ENCODE results near the gene CHCHD3. TPM values are rescaled to one million over a fixed set of nuclear protein-coding genes. Genes with fewer than 3 reads are reported as not detected.

Gene CHCHD3
- total RNA-seq, 1 experiment from 2014 or later: 83.5 TPM

DNA sequence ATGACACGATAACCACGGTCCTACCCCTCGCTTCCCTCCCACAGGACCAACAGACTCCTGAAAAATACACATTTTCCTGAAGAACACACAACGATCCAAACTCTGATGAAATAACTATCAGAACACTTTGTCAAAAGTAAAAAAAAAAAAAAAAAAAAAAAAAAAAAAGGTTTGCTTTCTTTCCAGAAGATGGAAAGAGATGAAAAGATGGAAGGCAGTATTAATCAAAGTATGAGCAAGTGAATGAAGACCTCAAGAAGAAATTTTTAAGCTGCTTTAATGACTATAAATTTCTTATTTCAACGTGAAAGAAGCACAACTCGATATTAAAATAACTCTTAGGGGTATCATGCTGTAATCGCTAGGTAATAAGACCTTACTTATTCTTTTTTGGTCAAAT is 202.3 kb downstream of the CHCHD3 start:
- no peak overlapping the region for H3K4me2 ChIP-seq (ENCODE audit: low read depth, low read length, poor library complexity, severe bottlenecking)
- H4K20me1 ChIP-seq (ENCODE audit: insufficient read depth, low read depth, low read length): no peaks in the 10 kb centered on the region
- H2AFZ ChIP-seq (ENCODE audit: low read length): no peak overlapping the region
- H3K9me3 ChIP-seq (ENCODE audit: low read length): no peaks in the 10 kb centered on the region
- H3K27ac ChIP-seq (ENCODE audit: low read length): no peak overlapping the region
- no peak overlapping the region for H3K9ac ChIP-seq (ENCODE audit: low read length)
- H3K27me3 ChIP-seq (ENCODE audit: low read length): no peaks in the 10 kb centered on the region
- DNase-seq: no peak
- H3K9me2 ChIP-seq (replicated peaks; ENCODE audit: insufficient read depth, low read length): no peaks in the 10 kb centered on the region
- no peak overlapping the region for H3K4me3 ChIP-seq (ENCODE audit: low read length)
- peaks cover 33% of the 10 kb centered on the region for H3K4me1 ChIP-seq (ENCODE audit: low read length)
- no peaks in the 10 kb centered on the region for H3K36me3 ChIP-seq (ENCODE audit: insufficient read depth, low read length)
- peaks cover 91% of the 10 kb centered on the region for H3K79me2 ChIP-seq (ENCODE audit: low read length)

DNA sequence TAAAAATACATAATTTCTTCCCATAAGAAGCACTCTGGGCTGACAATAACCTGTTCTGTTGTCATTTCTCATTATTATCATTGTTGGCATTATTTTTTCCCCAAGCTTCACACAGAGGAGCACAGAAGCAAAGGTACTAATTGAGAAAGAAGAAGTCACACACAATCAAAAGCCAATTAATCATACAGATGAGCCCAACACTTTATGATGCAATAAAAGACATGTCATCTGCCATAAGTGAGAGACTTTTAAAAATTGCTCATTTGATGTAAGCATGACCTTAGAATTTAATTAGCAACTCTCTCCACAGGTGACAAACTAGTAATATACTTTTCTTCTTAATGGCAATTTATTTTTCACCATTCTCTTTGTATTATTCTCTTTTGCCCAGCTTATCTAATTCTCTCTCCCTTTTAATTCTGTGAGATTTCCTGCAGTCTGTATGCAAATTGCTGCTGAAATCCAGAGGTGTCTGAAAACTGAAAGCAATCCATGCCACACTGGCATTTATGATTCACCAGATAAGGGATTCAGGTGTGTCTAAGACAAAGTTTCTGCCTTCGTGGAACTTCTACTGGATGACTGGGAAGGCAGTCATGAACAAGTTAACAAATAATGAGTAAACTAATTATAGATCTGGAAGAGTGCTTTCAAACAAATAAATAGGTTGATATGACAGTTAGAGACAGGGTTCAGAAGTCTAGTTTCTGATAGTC is 203.5 kb downstream of the CHCHD3 start:
- Histone ChIP-seq H4K20me1 (ENCODE audit: insufficient read depth, low read depth, low read length) (no peaks in the 10 kb centered on the region), H3K27me3 (ENCODE audit: low read length) (no peaks in the 10 kb centered on the region), H3K4me1 (ENCODE audit: low read length) (peaks cover 24% of the 10 kb centered on the region), H2AFZ (ENCODE audit: low read length) (no peak overlapping the region), H3K9ac (ENCODE audit: low read length) (no peak overlapping the region), H3K27ac (ENCODE audit: low read length) (peak overlapping the region; percentile 11; the same call in 1 of the 2 replicates), H3K4me3 (ENCODE audit: low read length) (no peak overlapping the region), H3K9me3 (ENCODE audit: low read length) (no peaks in the 10 kb centered on the region), H3K36me3 (ENCODE audit: insufficient read depth, low read length) (no peaks in the 10 kb centered on the region), H3K4me2 (ENCODE audit: low read depth, low read length, poor library complexity, severe bottlenecking) (no peak overlapping the region), H3K79me2 (ENCODE audit: low read length) (peaks cover 93% of the 10 kb centered on the region), H3K9me2 (replicated peaks; ENCODE audit: insufficient read depth, low read length) (no peaks in the 10 kb centered on the region)
- DNase-seq: no peak

DNA sequence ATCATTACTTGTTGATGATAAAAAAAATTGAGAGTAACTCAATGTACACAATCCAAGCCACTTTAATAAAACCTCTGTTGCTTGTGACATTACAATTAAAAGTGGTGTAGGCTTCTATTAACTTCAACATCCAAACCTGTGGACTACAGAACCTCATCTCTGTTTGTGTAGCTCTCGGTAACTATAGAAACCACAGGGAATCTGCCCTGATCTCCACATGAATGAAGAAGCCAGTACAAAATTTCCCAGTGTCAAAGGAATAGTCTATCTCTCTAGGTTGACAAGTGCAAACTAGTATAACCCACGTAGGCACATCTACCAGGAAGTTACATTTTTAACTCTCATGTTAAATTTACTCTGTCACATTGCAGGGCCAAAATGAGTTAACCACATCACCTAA is 204.3 kb downstream of the CHCHD3 start:
- DNase-seq: no peak
- Histone ChIP-seq H3K9me2 (replicated peaks; ENCODE audit: insufficient read depth, low read length) (no peaks in the 10 kb centered on the region), H3K9me3 (ENCODE audit: low read length) (no peaks in the 10 kb centered on the region), H3K79me2 (ENCODE audit: low read length) (peaks cover 87% of the 10 kb centered on the region), H3K27me3 (ENCODE audit: low read length) (no peaks in the 10 kb centered on the region), H4K20me1 (ENCODE audit: insufficient read depth, low read depth, low read length) (no peaks in the 10 kb centered on the region), H3K9ac (ENCODE audit: low read length) (no peak overlapping the region), H3K4me1 (ENCODE audit: low read length) (peaks cover 16% of the 10 kb centered on the region), H3K4me3 (ENCODE audit: low read length) (no peak overlapping the region), H3K27ac (ENCODE audit: low read length) (no peak overlapping the region), H2AFZ (ENCODE audit: low read length) (no peak overlapping the region), H3K36me3 (ENCODE audit: insufficient read depth, low read length) (no peaks in the 10 kb centered on the region), H3K4me2 (ENCODE audit: low read depth, low read length, poor library complexity, severe bottlenecking) (no peak overlapping the region)

DNA sequence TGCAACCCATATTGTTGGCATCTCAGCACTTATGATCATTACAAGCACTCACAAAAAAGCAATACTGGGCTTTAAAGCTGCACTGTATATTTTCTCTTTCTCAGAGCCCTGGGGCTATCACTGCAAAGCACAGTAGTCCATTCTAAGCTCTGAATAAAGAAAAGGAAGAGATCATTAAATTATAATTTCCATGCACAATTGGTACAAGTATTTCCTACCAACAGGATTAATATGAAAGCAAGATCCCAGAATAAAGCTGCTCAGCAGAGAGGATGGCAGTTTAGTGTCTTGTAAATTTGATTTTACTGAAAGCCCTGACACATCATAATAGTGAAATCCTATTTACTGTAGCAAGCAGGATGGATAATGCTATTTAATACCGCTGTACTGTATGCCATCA is 205.3 kb downstream of the CHCHD3 start:
- no peak overlapping the region for H3K4me3 ChIP-seq (ENCODE audit: low read length)
- H3K9me3 ChIP-seq (ENCODE audit: low read length): no peaks in the 10 kb centered on the region
- no peaks in the 10 kb centered on the region for H4K20me1 ChIP-seq (ENCODE audit: insufficient read depth, low read depth, low read length)
- H3K4me2 ChIP-seq (ENCODE audit: low read depth, low read length, poor library complexity, severe bottlenecking): no peak overlapping the region
- no peaks in the 10 kb centered on the region for H3K36me3 ChIP-seq (ENCODE audit: insufficient read depth, low read length)
- no peak for DNase-seq
- no peak overlapping the region for H3K9ac ChIP-seq (ENCODE audit: low read length)
- no peak overlapping the region for H3K27ac ChIP-seq (ENCODE audit: low read length)
- no peaks in the 10 kb centered on the region for H3K9me2 ChIP-seq (replicated peaks; ENCODE audit: insufficient read depth, low read length)
- H3K79me2 ChIP-seq (ENCODE audit: low read length): peaks cover 89% of the 10 kb centered on the region
- H2AFZ ChIP-seq (ENCODE audit: low read length): no peak overlapping the region
- H3K4me1 ChIP-seq (ENCODE audit: low read length): peaks cover 21% of the 10 kb centered on the region
- no peaks in the 10 kb centered on the region for H3K27me3 ChIP-seq (ENCODE audit: low read length)

DNA sequence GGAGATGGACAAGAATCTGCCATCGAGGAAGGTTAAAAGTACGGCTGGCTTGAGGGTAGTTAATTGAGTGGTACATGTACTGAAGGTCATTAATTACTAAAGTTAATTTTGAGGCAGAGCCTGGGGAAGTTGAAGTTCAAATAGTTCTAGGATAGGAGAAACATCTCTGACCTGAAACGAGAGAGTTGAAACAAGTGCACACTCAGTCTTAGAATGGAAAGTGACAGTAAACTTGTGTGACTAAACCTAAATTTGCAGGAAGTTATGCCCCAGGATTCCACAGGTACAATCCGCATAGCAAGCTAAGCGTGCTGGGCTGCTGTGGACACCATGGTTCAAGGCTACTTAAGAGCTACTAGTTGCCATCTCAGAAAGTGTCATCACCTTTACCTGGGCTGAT is 209.9 kb downstream of the CHCHD3 start:
- H2AFZ ChIP-seq (ENCODE audit: low read length): no peak overlapping the region
- H4K20me1 ChIP-seq (ENCODE audit: insufficient read depth, low read depth, low read length): no peaks in the 10 kb centered on the region
- no peak overlapping the region for H3K4me2 ChIP-seq (ENCODE audit: low read depth, low read length, poor library complexity, severe bottlenecking)
- no peak overlapping the region for H3K9ac ChIP-seq (ENCODE audit: low read length)
- peaks cover 83% of the 10 kb centered on the region for H3K79me2 ChIP-seq (ENCODE audit: low read length)
- no peak for DNase-seq
- H3K4me3 ChIP-seq (ENCODE audit: low read length): no peak overlapping the region
- H3K9me3 ChIP-seq (ENCODE audit: low read length): no peaks in the 10 kb centered on the region
- H3K9me2 ChIP-seq (replicated peaks; ENCODE audit: insufficient read depth, low read length): no peaks in the 10 kb centered on the region
- H3K27ac ChIP-seq (ENCODE audit: low read length): no peak overlapping the region
- peaks cover 32% of the 10 kb centered on the region for H3K4me1 ChIP-seq (ENCODE audit: low read length)
- no peaks in the 10 kb centered on the region for H3K27me3 ChIP-seq (ENCODE audit: low read length)
- no peaks in the 10 kb centered on the region for H3K36me3 ChIP-seq (ENCODE audit: insufficient read depth, low read length)

DNA sequence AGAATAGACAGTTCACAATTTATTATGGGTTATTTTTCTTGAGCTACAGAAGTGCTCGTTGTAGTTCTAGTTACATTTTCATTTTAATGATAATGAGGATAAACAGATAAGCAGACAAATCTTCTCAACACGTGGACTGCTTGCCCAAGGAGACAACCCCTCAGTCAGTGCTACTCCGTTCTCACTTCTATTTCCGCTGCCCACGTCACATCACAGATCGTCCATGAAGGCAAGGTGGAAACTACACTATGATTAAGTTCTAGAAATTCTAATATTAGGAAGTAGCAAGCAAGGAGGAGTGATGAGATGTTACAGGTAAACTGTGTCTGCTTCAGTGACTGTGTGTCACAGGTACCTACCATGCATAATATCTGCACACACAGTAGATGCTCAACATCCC is 210.5 kb downstream of the CHCHD3 start:
- peaks cover 32% of the 10 kb centered on the region for H3K4me1 ChIP-seq (ENCODE audit: low read length)
- peaks cover 84% of the 10 kb centered on the region for H3K79me2 ChIP-seq (ENCODE audit: low read length)
- H3K4me3 ChIP-seq (ENCODE audit: low read length): no peak overlapping the region
- no peak overlapping the region for H3K27ac ChIP-seq (ENCODE audit: low read length)
- no peaks in the 10 kb centered on the region for H3K9me3 ChIP-seq (ENCODE audit: low read length)
- H4K20me1 ChIP-seq (ENCODE audit: insufficient read depth, low read depth, low read length): no peaks in the 10 kb centered on the region
- H3K4me2 ChIP-seq (ENCODE audit: low read depth, low read length, poor library complexity, severe bottlenecking): no peak overlapping the region
- no peaks in the 10 kb centered on the region for H3K36me3 ChIP-seq (ENCODE audit: insufficient read depth, low read length)
- H3K9ac ChIP-seq (ENCODE audit: low read length): no peak overlapping the region
- no peak for DNase-seq
- no peak overlapping the region for H2AFZ ChIP-seq (ENCODE audit: low read length)
- H3K9me2 ChIP-seq (replicated peaks; ENCODE audit: insufficient read depth, low read length): no peaks in the 10 kb centered on the region
- no peaks in the 10 kb centered on the region for H3K27me3 ChIP-seq (ENCODE audit: low read length)

DNA sequence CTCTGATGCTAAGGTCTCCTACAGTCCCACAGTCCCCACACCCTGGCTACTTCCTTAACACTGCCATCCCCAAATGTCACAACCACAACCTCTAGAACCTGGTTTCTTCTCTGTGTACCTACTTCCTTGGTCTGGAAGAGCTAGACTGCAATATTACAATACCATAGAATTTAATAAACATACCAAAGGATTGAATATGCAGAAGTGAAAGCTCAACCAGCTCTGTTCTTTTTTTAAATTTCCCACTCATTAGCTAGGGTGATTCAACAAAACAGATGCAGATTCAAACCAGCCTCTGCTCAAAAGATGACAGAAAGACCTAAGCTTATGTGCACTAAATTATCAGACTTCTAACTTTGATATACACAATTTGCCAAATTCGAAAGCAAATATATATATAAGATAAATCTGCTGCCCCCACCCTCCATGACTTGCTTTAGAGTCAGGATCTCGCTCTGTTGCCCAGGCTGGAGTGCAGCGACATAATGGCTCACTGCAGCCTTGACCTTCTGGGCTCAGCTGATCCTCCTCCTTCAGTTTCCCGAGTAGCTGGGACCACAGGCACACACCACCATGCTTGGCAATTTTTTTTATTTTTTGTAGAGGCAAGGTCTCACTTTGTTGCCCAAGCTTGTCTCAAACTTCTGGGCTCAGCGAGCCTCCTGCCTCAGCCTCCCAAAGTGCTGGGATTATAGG is 212.6 kb downstream of the CHCHD3 start:
- peak; percentile 57 for DNase-seq
- peaks cover 79% of the 10 kb centered on the region for H3K79me2 ChIP-seq (ENCODE audit: low read length)
- H2AFZ ChIP-seq (ENCODE audit: low read length): no peak overlapping the region
- no peak overlapping the region for H3K4me3 ChIP-seq (ENCODE audit: low read length)
- H3K27me3 ChIP-seq (ENCODE audit: low read length): no peaks in the 10 kb centered on the region
- H3K9me3 ChIP-seq (ENCODE audit: low read length): no peaks in the 10 kb centered on the region
- H3K9me2 ChIP-seq (replicated peaks; ENCODE audit: insufficient read depth, low read length): no peaks in the 10 kb centered on the region
- H3K4me1 ChIP-seq (ENCODE audit: low read length): peaks cover 32% of the 10 kb centered on the region
- no peaks in the 10 kb centered on the region; the same call in 1 of the 2 replicates for H3K36me3 ChIP-seq (ENCODE audit: insufficient read depth, low read length)
- peak overlapping the region; percentile 19 for H3K4me2 ChIP-seq (ENCODE audit: low read depth, low read length, poor library complexity, severe bottlenecking)
- H3K9ac ChIP-seq (ENCODE audit: low read length): no peak overlapping the region
- peak overlapping the region; percentile 14 for H3K27ac ChIP-seq (ENCODE audit: low read length)
- H4K20me1 ChIP-seq (ENCODE audit: insufficient read depth, low read depth, low read length): no peaks in the 10 kb centered on the region

DNA sequence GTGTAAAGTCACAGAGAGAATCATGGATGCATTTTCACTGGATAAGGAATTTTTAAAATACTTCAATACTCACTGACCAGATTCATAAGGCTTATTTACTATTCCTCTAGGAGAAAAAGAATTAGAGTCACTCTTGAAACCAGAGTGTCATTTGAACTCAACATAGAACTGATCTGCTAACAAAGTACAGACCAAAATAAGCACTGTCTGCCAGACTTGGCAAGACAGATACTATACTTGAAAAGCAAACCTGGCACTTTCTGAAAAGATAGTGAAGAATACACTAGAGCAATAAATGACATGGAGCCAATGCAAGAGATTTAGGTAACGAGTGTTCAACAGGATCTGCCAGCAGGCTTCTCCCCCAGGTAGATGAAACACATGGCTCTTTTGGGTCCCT is 215.3 kb downstream of the CHCHD3 start:
- peaks cover 60% of the 10 kb centered on the region for H3K79me2 ChIP-seq (ENCODE audit: low read length)
- no peak overlapping the region for H3K9ac ChIP-seq (ENCODE audit: low read length)
- no peak overlapping the region for H2AFZ ChIP-seq (ENCODE audit: low read length)

More for the DNA sequence above, 215.3 kb downstream of the CHCHD3 start:
- no peaks in the 10 kb centered on the region for H3K27me3 ChIP-seq (ENCODE audit: low read length)
- H3K27ac ChIP-seq (ENCODE audit: low read length): no peak overlapping the region
- H3K4me2 ChIP-seq (ENCODE audit: low read depth, low read length, poor library complexity, severe bottlenecking): no peak overlapping the region
- no peak for DNase-seq
- H4K20me1 ChIP-seq (ENCODE audit: insufficient read depth, low read depth, low read length): no peaks in the 10 kb centered on the region
- H3K9me2 ChIP-seq (replicated peaks; ENCODE audit: insufficient read depth, low read length): no peaks in the 10 kb centered on the region
- H3K9me3 ChIP-seq (ENCODE audit: low read length): no peaks in the 10 kb centered on the region
- H3K4me3 ChIP-seq (ENCODE audit: low read length): no peak overlapping the region
- H3K4me1 ChIP-seq (ENCODE audit: low read length): peaks cover 26% of the 10 kb centered on the region
- H3K36me3 ChIP-seq (ENCODE audit: insufficient read depth, low read length): no peaks in the 10 kb centered on the region; the same call in 1 of the 2 replicates
